Stomach smooth muscle (tissue), 2 donors: ENCODE measurements around the gene POLR3B.

Experiments used
- H3K27ac ChIP-seq: one replicate; pipeline ENCODE4 v1.7.0; 2013; ENCODE audit warnings: mild to moderate bottlenecking, low read length, inconsistent platforms
- H3K27me3 ChIP-seq, 2 donors: one replicate each; pipeline ENCODE4 v1.7.0; 2013; ENCODE audit warnings: low read length in 2 of 2; ENCODE audit not compliant: insufficient read depth in 2 of 2, control insufficient read depth in 1 of 2
- H3K36me3 ChIP-seq, 2 donors: one replicate each; pipeline ENCODE4 v1.7.0; 2013; ENCODE audit warnings: low read length in 2 of 2; ENCODE audit not compliant: control insufficient read depth in 2 of 2, insufficient read depth in 2 of 2
- H3K4me1 ChIP-seq: one replicate; pipeline ENCODE4 v1.7.0; 2013; ENCODE audit warnings: low read length; ENCODE audit not compliant: control insufficient read depth, insufficient read depth
- H3K4me3 ChIP-seq, 2 donors: one replicate each; pipeline ENCODE4 v1.7.0; 2013; ENCODE audit warnings: low read length in 2 of 2
- H3K9ac ChIP-seq, 2 donors: one replicate each; pipeline ENCODE4 v1.7.0; 2013; ENCODE audit warnings: low read length in 2 of 2, mild to moderate bottlenecking in 1 of 2
- H3K9me3 ChIP-seq, 2 donors: one replicate each; pipeline ENCODE4 v1.7.0; 2013; ENCODE audit warnings: low read length in 2 of 2; ENCODE audit not compliant: control insufficient read depth in 2 of 2
- donor health status: healthy.
- donor health status: Pancreatic carcinoma.

POLR3B gene

DNA sequence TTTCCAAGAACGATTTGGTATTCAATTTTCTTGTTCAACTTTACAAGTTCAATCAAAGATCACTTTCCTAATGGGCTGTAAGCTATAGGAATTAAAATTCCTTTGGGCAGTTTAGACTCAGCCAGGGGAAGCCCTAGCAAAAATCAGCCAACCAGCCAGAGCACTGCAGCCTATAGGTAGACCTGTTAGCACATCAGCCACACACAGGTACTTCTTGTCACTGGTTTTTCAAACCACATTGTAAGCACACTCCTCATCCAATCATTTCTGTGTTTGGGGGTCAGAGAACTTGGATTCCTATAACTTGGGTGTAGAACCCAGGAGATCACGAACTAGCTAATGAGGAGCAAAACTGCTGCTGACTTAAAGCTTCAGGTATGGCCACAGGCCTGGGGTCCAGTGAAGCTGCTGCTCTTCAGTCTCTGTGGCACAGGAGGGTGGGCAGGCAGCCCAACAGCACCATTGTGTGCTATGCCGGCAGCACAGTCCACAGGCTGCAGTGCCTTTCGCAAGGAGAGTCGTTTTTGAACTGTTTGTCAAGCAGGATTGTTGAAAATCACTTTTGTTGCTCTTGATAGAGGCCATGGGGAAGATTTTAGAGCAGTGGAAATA lies 137.9 kb downstream of the POLR3B start:
- Histone ChIP-seq H3K4me1 (no peaks in the 10 kb centered on the region), H3K36me3 (peaks cover 5 to 7% of the 10 kb centered on the region in 2 donors), H3K4me3 (no peak overlapping the region), H3K9me3 (no peaks in the 10 kb centered on the region), H3K27ac (no peak overlapping the region), H3K27me3 (no peaks in the 10 kb centered on the region), H3K9ac (no peak overlapping the region)

DNA sequence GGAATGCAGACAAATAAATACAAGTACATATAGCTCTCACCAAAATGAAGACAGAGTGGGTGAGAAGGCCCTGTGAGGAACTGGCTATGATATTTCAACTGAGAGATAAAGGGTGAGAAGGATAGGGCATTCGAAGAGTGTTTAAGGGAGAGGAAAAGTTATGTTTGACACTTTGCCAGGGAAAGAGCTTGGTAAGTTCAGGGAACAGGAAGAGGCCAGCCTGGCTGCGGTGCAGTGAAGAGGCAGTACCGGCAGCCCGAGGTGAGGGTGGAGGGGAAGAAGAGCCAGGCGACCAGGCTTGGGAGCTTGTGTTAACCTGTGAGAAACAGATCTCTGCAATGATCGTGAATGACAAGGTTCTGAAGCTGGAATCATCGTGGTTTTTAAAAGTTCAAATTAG lies 140.5 kb downstream of the POLR3B start:
- no peak overlapping the region for H3K27ac ChIP-seq
- no peak overlapping the region for H3K4me3 ChIP-seq
- no peaks in the 10 kb centered on the region for H3K27me3 ChIP-seq
- no peaks in the 10 kb centered on the region for H3K4me1 ChIP-seq
- H3K9me3 ChIP-seq, result no peaks in the 10 kb centered on the region
- peaks cover 10 to 14% of the 10 kb centered on the region in 2 donors for H3K36me3 ChIP-seq
- no peak overlapping the region for H3K9ac ChIP-seq

DNA sequence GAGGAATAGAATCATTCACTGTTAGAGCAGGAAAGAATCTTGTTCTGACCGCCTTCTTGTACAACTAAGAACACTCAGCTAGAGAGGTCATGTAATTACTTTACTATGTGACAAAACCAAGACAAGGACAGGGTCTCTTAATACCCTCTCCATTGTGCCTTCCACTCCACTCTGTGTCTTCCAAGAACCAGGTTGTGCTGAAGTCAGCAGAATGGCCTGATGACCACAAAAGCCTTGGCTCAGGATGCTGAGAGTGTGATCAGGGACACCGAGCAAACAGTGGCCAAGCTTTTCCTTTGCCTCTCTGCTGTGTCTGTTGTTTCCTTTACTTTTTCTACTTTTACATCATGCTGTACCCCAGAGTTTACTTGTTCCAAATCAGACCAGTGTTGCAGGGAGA lies 142.1 kb downstream of the POLR3B start:
- Histone ChIP-seq H3K27me3 (no peaks in the 10 kb centered on the region), H3K9ac (no peak overlapping the region), H3K27ac (no peak overlapping the region), H3K36me3 (peaks cover 14 to 17% of the 10 kb centered on the region in 2 donors), H3K9me3 (no peaks in the 10 kb centered on the region), H3K4me3 (no peak overlapping the region), H3K4me1 (no peaks in the 10 kb centered on the region)

DNA sequence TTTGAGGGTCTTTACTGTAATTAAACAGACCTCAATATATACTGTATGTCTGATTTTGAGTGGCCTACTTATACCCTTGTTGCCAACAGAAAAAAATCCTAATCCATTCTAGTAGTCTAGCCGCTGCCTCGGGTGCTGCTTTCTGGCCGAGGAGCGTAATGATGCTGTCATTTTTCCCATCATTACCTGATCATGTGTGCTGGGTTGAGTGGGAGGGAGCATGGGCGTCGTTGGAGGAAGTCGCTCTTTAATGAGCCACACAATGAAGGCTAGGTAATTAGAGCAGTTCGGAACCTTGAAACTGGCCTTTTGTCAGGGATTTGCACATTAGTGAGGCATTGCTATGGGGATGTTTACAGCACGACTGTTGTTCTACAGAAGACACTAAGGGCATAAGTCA lies 149.1 kb downstream of the POLR3B start:
- Histone ChIP-seq H3K36me3 (peaks cover 4 to 12% of the 10 kb centered on the region in 2 donors), H3K27ac (no peak overlapping the region), H3K27me3 (no peaks in the 10 kb centered on the region), H3K4me1 (no peaks in the 10 kb centered on the region), H3K9me3 (no peaks in the 10 kb centered on the region), H3K9ac (no peak overlapping the region), H3K4me3 (no peak overlapping the region)

DNA sequence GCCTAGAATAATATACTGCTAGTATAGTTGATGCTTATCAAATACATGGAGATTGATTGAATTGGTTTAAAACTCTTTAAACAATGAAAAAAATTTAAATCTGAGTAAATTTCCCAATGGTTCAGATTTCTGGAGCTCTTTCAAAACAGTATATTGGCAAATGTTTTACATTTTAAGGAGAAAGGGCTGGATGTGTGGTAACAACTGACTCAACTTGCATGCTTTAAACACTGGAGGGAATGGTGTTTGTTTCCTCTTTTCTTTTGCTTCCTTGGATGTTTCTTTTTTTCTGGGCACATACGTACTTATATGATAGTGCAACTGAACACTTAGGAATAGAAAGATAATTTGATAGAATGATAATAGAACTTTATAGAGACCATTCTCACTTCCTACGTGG lies 151.4 kb downstream of the POLR3B start:
- H3K4me3 ChIP-seq, result no peak overlapping the region

DNA sequence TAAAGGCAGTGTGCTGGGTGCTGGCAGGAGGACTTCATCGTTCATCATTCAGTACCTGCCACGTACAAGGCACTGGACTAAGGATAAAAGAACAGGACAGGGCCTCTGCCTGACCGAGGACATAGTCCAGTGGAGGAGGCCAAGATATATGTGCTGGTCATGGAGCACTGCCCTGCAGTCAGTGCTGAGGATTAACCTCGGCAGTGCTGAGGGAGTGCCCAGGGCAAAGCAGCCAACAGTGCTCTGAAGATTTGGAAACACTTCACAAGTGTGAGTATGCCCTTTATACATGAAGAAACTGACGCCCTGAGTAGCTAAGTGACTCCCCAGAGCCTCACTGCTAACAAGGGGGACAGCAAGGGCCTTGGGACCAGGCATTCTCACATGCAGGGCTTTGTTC lies 153.8 kb downstream of the POLR3B start:
- H3K4me3 ChIP-seq, result no peak overlapping the region
- no peaks in the 10 kb centered on the region for H3K4me1 ChIP-seq

More for the DNA sequence above, 151.4 kb downstream of the POLR3B start:
- H3K9me3 ChIP-seq, result no peaks in the 10 kb centered on the region
- no peak overlapping the region for H3K27ac ChIP-seq
- no peaks in the 10 kb centered on the region for H3K4me1 ChIP-seq
- peaks cover 0 to 7% of the 10 kb centered on the region in 2 donors for H3K36me3 ChIP-seq
- H3K27me3 ChIP-seq, result no peaks in the 10 kb centered on the region
- no peak overlapping the region for H3K9ac ChIP-seq

DNA sequence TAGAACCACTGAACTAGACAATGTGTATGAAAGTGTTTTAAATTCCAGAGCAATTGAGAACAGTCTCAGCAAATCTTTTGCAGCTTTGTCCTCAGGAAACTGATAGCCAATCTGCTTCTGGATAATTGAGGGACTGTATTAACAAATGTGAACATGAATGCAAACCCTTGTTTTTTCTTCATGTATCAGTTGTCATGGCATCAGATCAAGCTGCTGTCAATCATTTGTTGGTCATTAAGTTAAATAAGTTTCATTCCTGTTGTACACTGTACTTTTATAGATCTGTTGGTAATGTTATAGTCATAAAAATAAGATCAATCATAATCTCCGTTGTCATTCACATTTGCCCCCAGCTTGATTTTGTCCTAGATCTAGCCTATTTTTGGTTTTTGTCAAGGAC lies 159.8 kb downstream of the POLR3B start:
- no peak overlapping the region for H3K9ac ChIP-seq
- no peak overlapping the region for H3K27ac ChIP-seq
- H3K27me3 ChIP-seq, result peaks cover 0 to 3% of the 10 kb centered on the region in 2 donors
- no peaks in the 10 kb centered on the region for H3K36me3 ChIP-seq
- no peak overlapping the region for H3K4me3 ChIP-seq
- no peaks in the 10 kb centered on the region for H3K4me1 ChIP-seq
- H3K9me3 ChIP-seq, result no peaks in the 10 kb centered on the region

More for the DNA sequence above, 153.8 kb downstream of the POLR3B start:
- Histone ChIP-seq H3K27ac (no peak overlapping the region), H3K27me3 (no peaks in the 10 kb centered on the region), H3K9ac (no peak overlapping the region), H3K36me3 (no peaks in the 10 kb centered on the region), H3K9me3 (no peaks in the 10 kb centered on the region)

DNA sequence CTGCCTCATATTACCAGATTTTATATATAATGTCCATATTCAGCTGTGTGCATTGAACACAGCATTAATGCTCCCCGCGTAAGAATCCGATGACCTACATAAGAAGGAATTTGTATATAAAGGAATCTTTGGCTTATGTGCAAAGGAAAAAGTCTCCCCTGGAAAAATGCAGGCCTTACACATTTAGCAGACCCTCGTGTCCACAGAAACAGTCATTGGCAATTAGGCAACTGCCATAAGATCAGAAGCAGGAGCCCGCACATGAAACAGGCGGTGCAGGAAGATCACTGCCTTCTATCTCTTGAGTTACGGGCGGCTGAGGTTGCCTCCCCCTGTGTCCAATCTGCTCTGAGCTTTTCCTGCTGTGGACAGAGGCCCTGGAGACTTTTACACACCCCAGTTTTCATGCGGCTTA lies 162.1 kb downstream of the POLR3B start:
- H3K27ac ChIP-seq, result no peak overlapping the region

DNA sequence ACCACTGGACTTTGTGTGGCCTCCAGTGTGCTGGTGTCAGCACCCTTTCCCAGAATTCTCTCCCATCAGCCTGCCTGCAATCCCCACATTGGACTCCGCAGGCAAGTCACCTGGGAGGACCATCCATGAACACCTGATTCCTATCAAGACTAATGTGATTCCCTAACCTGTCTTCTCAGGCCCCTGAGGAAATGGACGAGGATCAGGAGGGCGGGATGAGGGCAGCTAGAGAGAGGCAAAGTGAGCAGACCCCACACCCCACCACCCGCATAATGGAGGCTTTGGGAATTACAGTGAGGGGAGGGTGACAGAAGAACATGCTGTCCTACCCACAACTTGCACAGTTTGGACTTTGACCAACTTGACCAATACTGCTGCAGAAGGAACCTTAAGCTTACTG lies 164.4 kb downstream of the POLR3B start:
- H3K4me3 ChIP-seq, result no peak overlapping the region
- H3K27me3 ChIP-seq, result peaks cover 0 to 3% of the 10 kb centered on the region in 2 donors
- no peaks in the 10 kb centered on the region for H3K36me3 ChIP-seq
- H3K9me3 ChIP-seq, result no peaks in the 10 kb centered on the region
- no peak overlapping the region for H3K9ac ChIP-seq
- no peak overlapping the region for H3K27ac ChIP-seq
- H3K4me1 ChIP-seq, result no peaks in the 10 kb centered on the region

More for the DNA sequence above, 162.1 kb downstream of the POLR3B start:
- no peak overlapping the region for H3K9ac ChIP-seq
- peaks cover 0 to 3% of the 10 kb centered on the region in 2 donors for H3K27me3 ChIP-seq
- H3K9me3 ChIP-seq, result no peaks in the 10 kb centered on the region
- no peak overlapping the region for H3K4me3 ChIP-seq
- H3K36me3 ChIP-seq, result no peaks in the 10 kb centered on the region
- no peaks in the 10 kb centered on the region for H3K4me1 ChIP-seq

DNA sequence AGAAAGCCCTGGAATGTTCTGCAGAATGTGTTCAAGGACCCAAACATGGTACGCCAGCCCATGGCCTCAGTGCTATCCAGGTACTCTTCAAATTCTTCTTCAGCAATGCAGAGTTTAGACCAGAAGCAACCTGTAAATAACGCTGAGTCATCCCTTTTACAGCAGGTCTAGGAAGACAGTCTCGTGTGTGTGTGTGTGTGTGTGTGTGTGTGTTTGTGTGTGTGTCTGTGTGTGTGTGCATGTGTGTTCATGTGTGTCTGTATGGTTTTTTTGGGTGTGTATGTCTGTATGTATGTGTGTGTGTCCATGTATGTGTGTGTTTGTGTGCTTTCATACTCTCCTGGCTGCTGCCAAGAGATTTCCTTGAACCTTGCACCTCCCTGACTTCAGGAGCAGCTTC lies 165.2 kb downstream of the POLR3B start:
- no peak overlapping the region for H3K4me3 ChIP-seq
- no peaks in the 10 kb centered on the region for H3K4me1 ChIP-seq
- H3K27me3 ChIP-seq, result peaks cover 0 to 3% of the 10 kb centered on the region in 2 donors
- no peaks in the 10 kb centered on the region for H3K36me3 ChIP-seq
- no peaks in the 10 kb centered on the region for H3K9me3 ChIP-seq
- H3K9ac ChIP-seq, result no peak overlapping the region
- H3K27ac ChIP-seq, result no peak overlapping the region

DNA sequence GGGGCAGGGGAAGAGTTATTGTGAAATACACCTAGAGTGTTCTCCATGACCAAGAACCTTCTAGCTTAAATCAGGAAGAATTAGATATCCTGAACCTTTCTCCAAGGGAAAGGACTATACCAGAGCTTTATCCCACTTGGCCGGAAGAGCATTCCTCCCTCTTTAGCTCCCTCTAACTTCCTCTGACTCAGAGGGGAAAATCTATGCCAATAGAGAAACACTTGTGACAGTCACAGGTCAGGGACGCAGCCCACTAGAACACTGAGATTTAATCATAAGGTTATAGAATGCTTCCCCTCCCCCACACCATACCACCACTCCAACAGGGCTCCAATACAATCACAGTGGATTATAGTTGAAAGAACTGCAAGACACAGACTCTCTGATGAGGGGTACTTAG lies 169.8 kb downstream of the POLR3B start:
- H3K9ac ChIP-seq, result no peak overlapping the region
- no peaks in the 10 kb centered on the region for H3K27me3 ChIP-seq
- H3K4me1 ChIP-seq, result no peaks in the 10 kb centered on the region
- no peaks in the 10 kb centered on the region for H3K9me3 ChIP-seq
- H3K36me3 ChIP-seq, result no peaks in the 10 kb centered on the region
- no peak overlapping the region for H3K27ac ChIP-seq
- H3K4me3 ChIP-seq, result no peak overlapping the region
